Stimulated activated CD4-positive, alpha-beta T cell treated with anti-CD3 and anti-CD28 coated beads, Interleukin-4, amount 100 ng/mL, for 1 hour (primary cell): ENCODE results near the gene CD47.

Experiments
- DNase-seq: peaks from one replicate; pipeline ENCODE4 v3.0.0-alpha.2; 2020

Gene CD47

DNA sequence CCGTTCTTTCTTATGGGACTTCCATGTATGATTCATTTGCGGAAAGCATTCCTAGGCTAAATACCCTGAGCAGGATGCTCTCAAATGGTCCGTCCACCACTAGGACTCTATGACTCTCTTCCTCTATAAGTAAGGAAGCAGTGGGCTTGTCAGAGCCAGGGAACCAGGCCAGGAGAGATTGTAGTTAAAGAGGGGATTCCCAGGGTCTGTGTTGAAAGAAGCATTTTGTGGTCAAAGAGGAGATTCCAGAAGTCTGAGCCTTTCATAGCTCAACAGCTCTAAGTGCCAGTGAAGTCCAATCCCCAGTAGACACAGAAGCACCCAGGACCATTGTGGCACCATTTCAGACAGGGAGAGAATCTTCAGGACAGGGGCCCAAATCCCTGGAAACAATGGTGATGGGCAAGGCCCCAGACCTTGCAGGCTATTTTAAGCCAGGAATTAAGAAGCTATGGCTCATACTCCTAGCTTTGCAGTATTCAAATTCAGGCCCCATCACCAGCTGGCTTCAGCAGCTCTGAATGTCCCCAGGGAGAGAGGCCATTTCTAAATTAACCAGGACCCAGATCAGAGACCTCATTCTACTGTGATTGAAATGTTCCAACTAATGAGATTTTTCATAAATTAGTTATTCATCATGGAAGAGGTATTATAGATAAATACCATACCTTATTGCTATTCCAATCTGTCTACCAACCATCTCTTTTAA lies 81.7 kb downstream of the CD47 start:
- no peak for DNase-seq

DNA sequence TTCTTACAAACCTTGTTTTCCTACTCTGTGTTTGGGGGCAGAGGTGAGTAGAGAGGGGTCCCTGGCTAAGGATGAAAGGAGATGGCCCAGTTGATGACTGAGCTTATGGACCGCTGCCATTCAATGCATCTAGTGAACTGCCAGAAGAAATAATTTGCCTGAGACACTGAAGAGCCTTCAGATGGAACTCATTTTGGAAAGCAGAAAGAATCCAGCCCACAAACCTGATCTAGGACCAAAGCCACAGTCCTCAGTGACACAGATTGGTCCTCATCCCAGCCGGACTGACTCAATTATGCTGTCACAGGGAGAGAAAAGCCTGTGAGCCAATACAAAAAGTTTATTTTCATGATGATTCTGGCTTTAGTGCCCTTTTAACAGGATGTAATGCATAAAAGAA lies 82.7 kb downstream of the CD47 start:
- no peak for DNase-seq

DNA sequence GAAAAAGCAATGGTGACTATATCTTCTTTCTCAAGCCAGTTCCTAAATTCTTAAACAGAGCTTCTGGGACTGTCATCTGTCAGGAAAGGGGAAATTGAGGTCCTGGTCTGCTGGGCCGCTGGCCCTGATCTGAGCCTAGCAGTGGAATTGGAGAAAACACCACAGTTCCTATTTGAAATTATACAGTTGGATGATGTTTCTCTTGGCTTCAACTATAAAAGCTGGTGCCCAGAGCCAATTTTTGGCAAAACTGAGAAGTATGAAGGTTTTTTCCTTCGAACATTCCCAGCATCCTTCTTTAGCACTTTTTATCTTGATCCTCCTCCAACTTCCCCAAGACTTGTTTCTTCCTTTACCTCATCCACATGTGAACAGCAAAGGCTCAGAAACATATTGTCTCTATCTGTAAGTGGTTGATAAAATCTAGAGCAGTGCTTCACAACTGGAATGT lies 83.9 kb downstream of the CD47 start:
- no peak for DNase-seq

- no peak for DNase-seq
Measured at GRCh38 chr3:108006077-108006771, 84.6 kb downstream of the CD47 start.

DNA sequence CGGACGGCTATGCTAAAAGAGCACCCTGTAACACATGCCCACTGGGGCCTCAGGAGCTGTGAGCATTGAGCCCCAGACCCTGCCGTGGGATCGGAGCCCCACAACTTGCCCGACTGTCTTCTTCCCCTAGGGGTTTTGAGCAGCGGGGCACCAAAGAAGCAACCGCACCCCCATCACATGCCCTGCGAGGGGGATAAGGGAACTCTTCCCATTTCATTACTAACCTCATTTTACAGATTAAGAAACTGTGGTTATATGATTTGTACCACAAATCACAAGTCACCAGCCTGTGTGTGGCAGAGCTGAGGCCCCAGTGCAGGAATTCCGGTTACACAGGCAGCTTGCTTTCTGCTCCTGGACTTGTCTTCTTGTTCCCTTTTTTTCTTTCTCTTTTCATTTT lies 86.2 kb downstream of the CD47 start:
- no peak for DNase-seq

DNA sequence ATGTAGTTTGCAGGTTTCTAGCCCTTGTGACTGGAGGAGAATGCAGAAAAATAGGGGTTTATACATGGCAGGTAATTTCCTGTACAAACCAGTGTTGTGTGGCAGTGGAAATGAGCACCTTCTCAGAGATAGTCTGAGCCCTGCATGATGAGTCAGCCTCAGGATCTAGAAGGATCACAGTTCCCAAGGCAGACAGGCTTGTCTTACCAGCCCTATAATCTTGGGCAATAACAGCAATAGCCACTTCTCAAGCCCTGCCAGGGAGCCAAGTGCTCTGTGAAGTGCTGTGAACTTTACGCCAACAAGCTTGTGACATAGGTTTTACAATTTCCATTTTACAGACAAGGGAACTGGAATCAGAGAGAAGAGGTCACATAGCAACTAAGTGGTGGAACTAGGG lies 89.4 kb downstream of the CD47 start:
- no peak for DNase-seq

DNA sequence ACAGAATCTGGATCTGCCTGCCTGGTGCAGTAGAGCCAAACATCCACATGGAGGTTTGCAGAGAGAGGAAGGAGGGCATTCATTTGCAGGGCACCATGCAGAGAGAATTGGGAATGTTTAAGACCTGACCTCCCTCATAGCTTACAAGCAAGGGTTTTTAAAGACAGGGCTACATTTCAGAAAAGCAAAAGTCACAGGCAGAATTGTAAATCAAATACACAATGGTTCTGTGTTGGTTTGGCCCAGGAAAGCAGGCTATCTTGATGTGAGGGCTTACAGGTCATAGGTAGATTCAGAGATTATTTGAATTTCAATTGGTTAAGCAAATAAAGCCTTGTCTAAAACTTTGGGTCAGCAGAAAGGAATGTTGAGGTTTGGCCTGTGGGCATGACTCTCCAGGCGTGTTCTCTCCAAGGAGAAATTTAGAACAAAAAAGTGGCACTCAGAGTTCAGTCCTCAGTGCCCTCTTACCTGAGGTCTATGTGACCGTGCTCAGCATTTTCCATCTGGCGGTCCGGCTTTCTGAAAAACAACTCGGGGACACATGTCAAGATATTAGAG lies 91.5 kb downstream of the CD47 start:
- DNase-seq, result no peak

DNA sequence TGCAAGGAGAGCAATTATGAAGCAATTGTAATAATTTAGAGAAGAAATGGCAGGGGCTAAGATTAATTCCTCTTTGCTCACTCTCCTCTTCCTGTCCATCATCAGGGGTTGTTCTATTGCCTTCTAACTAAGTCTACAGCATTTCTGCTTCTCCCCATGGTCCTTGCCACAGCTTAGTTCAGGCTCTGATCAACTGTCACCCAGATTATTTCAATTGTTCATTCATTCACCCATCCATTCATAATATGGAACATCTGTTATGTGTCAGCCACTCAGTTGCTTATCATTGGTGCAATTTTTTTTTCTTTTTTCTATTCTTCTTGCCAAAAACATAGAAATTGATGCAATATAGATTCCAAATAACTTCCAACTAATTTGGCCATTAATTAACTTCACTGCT lies 93.2 kb downstream of the CD47 start:
- DNase-seq, result no peak

DNA sequence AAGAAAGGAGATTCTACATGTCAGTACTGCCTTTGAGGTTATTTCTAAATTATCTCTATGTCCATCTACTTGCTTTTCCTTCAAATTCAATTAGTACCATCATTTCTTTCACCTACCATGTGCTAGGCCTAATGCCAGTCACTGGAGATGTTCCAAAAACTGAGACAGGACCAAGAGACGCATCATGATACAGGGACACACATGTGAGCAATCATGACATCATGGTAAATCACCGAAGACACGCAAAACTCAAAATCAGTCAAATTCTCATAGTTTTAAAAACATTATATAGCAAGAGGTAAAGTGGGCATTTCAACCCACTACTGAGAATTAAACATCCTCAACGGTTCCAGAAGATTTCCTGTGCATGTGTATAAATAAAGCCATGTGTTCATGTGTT lies 95.0 kb downstream of the CD47 start:
- no peak for DNase-seq

GRCh38 chr3:107994956-107995715 lies 95.7 kb downstream of the CD47 start:
- DNase-seq, result no peak

DNA sequence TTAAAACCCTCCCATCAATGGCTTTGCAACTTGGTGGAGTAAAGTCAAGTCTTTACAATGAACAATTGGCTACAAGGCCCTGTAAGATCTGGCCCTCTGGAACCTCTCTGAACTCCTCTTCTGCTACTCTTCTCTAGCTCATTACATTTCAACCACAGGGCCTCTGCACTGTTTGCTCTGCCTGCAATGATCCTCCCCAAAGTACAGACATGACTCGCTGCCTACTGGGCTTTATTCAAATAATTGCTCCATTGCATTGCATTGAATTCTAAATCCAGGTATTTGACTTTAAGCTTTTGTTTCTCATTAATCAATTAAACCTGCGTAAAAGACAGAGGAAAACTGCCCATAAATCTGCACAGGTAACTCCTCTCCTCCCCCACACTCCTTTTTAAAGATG lies 96.7 kb downstream of the CD47 start:
- DNase-seq, result no peak

DNA sequence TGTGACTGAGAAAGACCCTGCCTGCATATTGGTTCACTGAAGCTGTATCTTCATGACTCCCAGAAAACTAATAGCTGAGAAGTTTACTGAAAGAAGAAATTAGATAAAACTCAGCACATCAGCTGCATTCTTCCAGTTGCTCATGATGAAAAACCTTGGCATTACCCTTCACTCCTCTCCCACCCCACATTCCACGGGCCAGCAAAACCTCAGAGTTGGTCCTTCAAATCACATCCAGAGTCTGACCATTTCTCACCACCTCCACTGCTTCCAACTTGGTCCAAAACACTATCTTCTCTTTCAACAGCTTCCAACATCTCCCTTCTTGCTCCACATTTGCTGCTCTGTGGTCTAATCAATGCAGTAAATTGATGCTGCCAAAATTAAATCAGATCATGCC lies 97.1 kb downstream of the CD47 start:
- DNase-seq, result no peak
